Muscle layer of colon (tissue), 2 donors: ENCODE results near the gene MAGI1.
A peak's percentile ranks its signal among the peaks of the same experiment; 100 is the strongest.

ENCODE experiments used
- H3K27ac ChIP-seq: one replicate; pipeline ENCODE4 v1.7.0; 2013; ENCODE audit warnings: low read depth, mild to moderate bottlenecking, low read length, moderate library complexity
- H3K27me3 ChIP-seq, 2 donors: one replicate each; pipeline ENCODE4 v1.7.0; 2013; ENCODE audit warnings: low read length in 2 of 2, mild to moderate bottlenecking in 2 of 2; ENCODE audit not compliant: insufficient read depth in 2 of 2, control insufficient read depth in 1 of 2
- H3K36me3 ChIP-seq: one replicate; pipeline ENCODE4 v1.7.0; 2013; ENCODE audit warnings: mild to moderate bottlenecking, low read length; ENCODE audit not compliant: insufficient read depth
- H3K4me1 ChIP-seq: one replicate; pipeline ENCODE4 v1.7.0; 2013; ENCODE audit warnings: mild to moderate bottlenecking, low read length; ENCODE audit not compliant: insufficient read depth
- H3K4me3 ChIP-seq, 2 donors: one replicate each; pipeline ENCODE4 v1.7.0; 2013; ENCODE audit warnings: low read length in 2 of 2, low read depth in 1 of 2, mild to moderate bottlenecking in 1 of 2, moderate library complexity in 1 of 2
- H3K9ac ChIP-seq: one replicate; pipeline ENCODE4 v1.7.0; 2013; ENCODE audit warnings: low read length
- H3K9me3 ChIP-seq: one replicate; pipeline ENCODE4 v1.7.0; 2013; ENCODE audit warnings: mild to moderate bottlenecking, low read length
- donor health status: abdominal sarcoma.
- donor health status: Adenocarcinoma of cecum.

The MAGI1 gene

DNA sequence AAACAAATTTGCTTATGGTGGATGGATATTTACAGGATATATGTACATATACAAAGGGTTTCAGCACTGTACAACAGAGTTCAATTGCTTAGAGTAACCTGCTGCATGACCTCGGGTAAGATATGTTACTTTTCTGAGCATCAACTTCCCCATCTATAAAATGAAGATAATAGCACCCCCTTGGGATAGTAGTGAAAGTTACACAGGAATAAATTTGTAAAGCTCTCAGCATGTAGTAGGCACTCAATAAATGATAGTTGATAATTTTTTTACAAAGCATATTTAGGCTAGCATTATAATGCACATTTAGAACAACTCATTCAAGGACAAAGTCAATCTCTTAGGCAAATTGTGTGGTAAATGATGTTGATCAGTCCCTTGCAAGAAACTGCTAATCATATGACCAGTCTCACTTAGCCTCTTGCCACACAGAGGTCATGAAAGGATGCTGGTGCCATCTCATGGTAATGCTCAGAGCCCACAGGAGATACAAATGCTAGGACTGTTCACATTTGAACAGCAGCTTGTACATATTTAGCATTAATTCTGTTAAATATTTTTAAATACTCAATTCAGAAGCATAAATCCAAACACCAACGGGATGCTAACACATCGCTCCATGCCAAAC, 123.9 kb downstream of the MAGI1 start:
- no peak overlapping the region for H3K9ac ChIP-seq
- no peaks in the 10 kb centered on the region for H3K4me1 ChIP-seq
- no peaks in the 10 kb centered on the region for H3K36me3 ChIP-seq
- H3K27ac ChIP-seq, result no peak overlapping the region
- H3K4me3 ChIP-seq, result no peak overlapping the region
- no peaks in the 10 kb centered on the region for H3K9me3 ChIP-seq
- H3K27me3 ChIP-seq, result no peaks in the 10 kb centered on the region

DNA sequence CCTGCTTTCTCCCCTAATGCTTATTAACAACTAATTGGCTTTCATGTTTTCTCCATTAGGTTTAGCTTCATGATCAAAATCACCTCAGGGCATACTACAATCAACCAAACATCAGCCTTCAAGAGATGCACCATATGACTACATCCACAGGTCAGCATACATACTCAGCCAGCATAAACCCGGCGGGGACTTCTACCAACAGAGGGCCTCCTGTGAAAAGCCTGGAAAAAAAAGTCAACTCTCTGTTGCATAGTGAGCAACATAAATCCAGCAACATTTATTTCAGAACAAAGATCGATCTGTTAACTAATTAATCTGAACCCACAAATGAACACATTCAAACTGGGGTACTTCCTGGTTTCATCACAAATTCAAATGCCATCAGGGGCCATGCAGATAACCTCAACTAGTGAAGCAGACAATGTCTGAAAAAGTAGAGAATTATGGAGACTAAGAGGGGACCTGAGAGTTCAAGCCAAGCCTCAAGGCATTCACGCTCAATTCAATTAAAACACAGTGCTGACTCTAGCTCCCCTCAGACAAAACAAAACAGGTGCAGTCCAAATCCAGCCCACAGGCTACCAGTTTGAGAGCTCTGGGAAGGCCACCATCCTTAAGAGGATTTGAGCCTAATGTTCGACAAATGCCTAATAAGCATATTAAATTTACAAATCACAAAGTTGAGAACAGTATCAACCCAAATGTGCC, 124.5 kb downstream of the MAGI1 start:
- H3K36me3 ChIP-seq, result no peaks in the 10 kb centered on the region
- no peaks in the 10 kb centered on the region for H3K9me3 ChIP-seq
- no peak overlapping the region for H3K27ac ChIP-seq
- H3K9ac ChIP-seq, result no peak overlapping the region
- H3K27me3 ChIP-seq, result no peaks in the 10 kb centered on the region
- no peaks in the 10 kb centered on the region for H3K4me1 ChIP-seq
- no peak overlapping the region for H3K4me3 ChIP-seq

DNA sequence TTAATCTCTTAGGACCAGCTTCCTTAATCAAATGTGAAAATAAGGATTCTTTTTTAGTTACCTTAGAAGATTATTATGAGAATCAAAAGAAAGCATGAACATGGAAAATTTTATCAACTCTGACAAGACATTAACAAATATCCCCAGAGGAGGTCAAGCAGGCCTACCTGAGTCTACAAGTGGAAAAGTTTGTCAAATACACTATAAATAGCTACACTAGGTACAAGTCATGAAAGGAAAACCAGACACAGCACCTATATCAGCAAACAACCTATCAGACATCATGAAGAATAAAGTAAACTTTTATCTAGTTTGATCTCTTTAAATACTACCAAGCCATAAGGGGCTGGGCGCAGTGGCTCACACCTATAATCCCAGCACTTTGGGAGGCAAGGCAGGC, 126.1 kb downstream of the MAGI1 start:
- H3K4me1 ChIP-seq, result no peaks in the 10 kb centered on the region
- no peak overlapping the region for H3K27ac ChIP-seq
- no peak overlapping the region for H3K9ac ChIP-seq
- no peaks in the 10 kb centered on the region for H3K27me3 ChIP-seq
- no peaks in the 10 kb centered on the region for H3K36me3 ChIP-seq
- no peaks in the 10 kb centered on the region for H3K9me3 ChIP-seq
- H3K4me3 ChIP-seq, result no peak overlapping the region

DNA sequence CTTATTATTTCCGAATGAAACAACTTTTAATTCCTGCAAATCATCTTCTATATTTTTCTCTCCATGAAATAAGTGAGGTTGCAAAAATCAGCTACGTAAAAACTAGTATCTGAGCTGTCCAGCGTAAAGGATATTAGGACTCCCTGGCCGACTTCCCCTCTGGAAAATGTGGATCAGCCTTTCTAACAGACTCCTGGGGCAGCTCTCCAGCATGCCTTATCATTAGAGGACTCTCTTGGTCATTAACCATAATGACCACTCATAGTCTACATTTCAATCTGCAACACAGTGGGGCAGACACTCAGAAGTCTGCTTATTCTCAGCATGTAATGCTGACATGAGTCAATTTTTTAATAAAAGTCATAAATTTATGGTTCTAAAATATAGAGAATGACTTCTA, 130.1 kb downstream of the MAGI1 start:
- H3K9me3 ChIP-seq, result no peaks in the 10 kb centered on the region
- H3K36me3 ChIP-seq, result no peaks in the 10 kb centered on the region
- H3K27me3 ChIP-seq, result no peaks in the 10 kb centered on the region

DNA sequence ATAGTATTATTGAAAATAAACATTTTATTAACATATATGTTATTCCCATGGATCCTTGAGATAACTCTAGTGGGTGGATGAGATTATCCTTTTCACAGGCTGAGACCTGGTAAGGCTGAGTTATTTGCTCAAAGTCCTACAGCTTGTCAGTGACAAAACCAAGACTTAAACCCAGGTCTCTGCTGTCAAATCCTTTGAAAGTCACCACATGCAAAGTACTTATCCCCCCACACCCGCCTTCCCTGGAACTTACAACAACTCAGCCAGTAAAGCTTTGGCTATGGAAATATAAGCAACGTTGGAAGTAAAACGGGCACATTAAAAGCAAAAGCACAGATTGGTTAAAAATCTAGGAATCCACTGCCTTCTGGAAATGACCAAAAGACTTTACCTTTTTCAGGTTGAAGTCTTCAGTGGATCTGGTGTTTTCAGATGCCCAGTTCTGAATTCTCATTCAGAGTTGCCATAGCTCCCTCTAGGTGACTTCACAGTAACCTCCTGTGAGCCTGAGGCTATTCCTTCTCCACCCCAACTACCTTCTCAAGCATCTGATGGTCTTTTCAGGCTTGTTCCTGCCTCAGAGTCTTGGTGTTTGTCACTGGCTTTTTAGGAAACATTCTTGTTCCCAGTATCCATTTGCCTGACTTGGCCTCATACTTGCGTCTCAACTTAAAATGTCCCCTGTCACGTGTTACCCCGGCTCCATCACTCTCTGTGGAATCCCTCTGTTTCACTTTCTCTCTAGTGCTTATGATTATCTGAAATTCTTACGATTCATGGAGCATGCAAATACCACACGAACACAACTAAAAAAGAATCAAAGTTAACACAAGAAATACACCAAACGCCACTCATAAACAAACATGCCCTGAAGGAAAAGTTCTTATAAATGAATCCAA, 131.2 kb downstream of the MAGI1 start:
- Histone ChIP-seq H3K9me3 (no peaks in the 10 kb centered on the region), H3K36me3 (no peaks in the 10 kb centered on the region), H3K27me3 (no peaks in the 10 kb centered on the region), H3K27ac (no peak overlapping the region), H3K9ac (no peak overlapping the region), H3K4me1 (peaks cover 5% of the 10 kb centered on the region), H3K4me3 (no peak overlapping the region)

More for the DNA sequence above, 130.1 kb downstream of the MAGI1 start:
- Histone ChIP-seq H3K27ac (no peak overlapping the region), H3K9ac (no peak overlapping the region), H3K4me3 (no peak overlapping the region), H3K4me1 (no peaks in the 10 kb centered on the region)

DNA sequence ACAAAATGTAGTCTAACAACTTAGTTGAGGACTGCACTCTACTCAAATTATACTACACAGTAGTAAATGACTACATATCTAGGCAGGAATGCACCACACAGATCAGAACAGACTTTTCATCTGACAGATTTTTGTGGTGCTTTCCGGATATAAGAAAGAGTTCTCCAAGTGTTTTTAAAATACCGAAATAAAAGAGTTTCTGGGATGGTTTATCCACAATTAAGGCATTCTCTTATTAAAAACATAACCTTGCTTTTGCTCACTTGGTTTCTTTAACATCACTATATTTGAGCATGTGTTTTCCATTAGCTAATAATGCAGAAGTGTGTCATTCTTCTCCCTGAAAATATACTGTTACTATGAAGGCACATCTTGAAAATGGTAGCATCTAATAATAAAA, 132.9 kb downstream of the MAGI1 start:
- Histone ChIP-seq H3K9ac (no peak overlapping the region), H3K9me3 (no peaks in the 10 kb centered on the region)

DNA sequence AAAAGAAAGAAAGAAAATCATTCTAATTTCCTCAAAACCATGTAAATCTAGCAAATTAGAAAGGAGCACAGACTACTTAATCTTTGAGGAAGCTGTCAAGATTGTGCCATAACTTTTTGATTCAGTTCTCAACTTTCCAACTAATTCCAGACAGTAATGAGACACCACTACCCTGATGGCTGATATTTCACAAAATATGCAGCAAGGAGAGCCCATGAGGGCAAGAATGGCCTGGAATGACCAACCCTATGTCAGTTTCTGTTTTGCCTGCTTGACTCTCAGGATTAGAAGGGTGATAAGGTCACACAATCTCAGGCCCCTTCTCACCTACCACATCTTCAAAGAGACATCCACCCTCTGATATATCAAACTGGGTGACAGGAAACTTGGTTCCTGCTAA, 134.7 kb downstream of the MAGI1 start:
- H3K36me3 ChIP-seq, result no peaks in the 10 kb centered on the region

More for the DNA sequence above, 132.9 kb downstream of the MAGI1 start:
- no peak overlapping the region for H3K27ac ChIP-seq
- no peak overlapping the region for H3K4me3 ChIP-seq
- H3K36me3 ChIP-seq, result no peaks in the 10 kb centered on the region
- H3K27me3 ChIP-seq, result no peaks in the 10 kb centered on the region
- H3K4me1 ChIP-seq, result peaks cover 12% of the 10 kb centered on the region

DNA sequence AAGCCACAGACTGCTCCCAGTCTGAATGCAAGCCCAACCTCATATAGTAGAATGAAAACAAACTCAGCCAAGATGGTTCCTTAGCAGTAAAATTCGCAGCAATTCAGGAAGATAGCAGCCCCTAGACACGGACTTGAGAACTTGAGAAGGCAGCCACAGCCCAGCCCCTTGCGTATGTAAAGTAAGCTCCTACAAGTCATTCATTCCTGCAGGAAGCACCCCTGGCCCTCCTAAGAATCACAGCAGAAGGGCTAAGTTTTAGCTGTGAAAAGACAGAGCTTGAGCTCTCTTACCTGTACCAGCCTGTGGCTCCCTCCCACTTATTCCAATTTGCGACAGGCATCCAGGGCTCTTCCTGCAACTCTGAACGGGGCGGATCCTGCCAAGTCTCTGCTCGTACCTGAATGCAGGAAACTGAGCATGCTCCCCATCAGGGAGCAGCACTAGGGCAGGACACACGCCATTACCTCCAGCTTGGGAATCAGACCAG, 136.4 kb downstream of the MAGI1 start:
- Histone ChIP-seq H3K36me3 (no peaks in the 10 kb centered on the region), H3K4me3 (peak overlapping the region in 1 of 2 donors; percentile 41), H3K27ac (no peak overlapping the region), H3K4me1 (peaks cover 12% of the 10 kb centered on the region), H3K9me3 (no peaks in the 10 kb centered on the region), H3K9ac (no peak overlapping the region), H3K27me3 (no peaks in the 10 kb centered on the region)

More for the DNA sequence above, 134.7 kb downstream of the MAGI1 start:
- H3K27me3 ChIP-seq, result no peaks in the 10 kb centered on the region
- no peak overlapping the region for H3K27ac ChIP-seq
- peaks cover 12% of the 10 kb centered on the region for H3K4me1 ChIP-seq
- no peaks in the 10 kb centered on the region for H3K9me3 ChIP-seq
- H3K9ac ChIP-seq, result no peak overlapping the region
- no peak overlapping the region for H3K4me3 ChIP-seq

DNA sequence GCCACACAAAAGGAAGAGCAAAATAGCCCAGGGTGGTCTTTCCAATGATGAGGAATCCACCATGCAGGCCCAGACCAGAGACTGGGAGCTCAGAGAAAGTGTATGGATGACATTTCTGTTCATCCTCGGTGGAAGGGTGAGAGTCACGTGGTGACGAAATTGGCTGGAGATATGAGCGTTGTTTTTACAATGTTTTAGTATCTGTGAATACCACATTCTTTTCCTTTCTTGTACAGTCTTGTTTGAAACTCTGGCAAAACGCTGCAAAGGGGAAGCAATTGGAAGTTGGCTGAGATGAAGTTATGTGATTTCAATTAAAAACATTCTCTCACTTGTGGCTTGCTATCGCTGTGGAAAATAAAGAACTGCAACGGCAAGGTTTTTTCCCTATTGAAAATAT, 137.5 kb downstream of the MAGI1 start:
- H3K9ac ChIP-seq, result no peak overlapping the region
- peaks cover 12% of the 10 kb centered on the region for H3K4me1 ChIP-seq
- H3K9me3 ChIP-seq, result no peaks in the 10 kb centered on the region
- no peaks in the 10 kb centered on the region for H3K36me3 ChIP-seq
- H3K4me3 ChIP-seq, result peak overlapping the region; percentile 0 to 35
- no peak overlapping the region for H3K27ac ChIP-seq
- no peaks in the 10 kb centered on the region for H3K27me3 ChIP-seq

DNA sequence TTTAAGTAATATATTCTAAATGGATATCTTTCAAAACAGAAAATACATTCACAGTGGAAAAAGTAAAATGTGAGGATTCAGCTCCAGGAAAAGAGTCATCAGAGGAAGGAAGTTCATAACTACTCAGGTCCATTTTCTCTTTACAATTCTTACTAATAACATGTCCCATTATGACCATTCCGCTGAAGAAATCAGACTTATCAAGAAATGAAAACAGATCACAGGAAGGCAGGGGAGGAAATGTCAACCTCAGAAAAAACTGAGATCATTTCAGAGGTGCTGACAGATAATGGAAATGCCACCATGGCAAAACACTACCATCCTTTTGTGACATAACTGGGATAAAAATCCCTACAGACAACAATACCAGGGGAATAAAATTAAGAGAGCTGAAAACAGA, 139.5 kb downstream of the MAGI1 start:
- Histone ChIP-seq H3K4me1 (peaks cover 17% of the 10 kb centered on the region), H3K9me3 (no peaks in the 10 kb centered on the region), H3K27me3 (no peaks in the 10 kb centered on the region), H3K4me3 (no peak overlapping the region), H3K27ac (no peak overlapping the region), H3K36me3 (no peaks in the 10 kb centered on the region), H3K9ac (no peak overlapping the region)

DNA sequence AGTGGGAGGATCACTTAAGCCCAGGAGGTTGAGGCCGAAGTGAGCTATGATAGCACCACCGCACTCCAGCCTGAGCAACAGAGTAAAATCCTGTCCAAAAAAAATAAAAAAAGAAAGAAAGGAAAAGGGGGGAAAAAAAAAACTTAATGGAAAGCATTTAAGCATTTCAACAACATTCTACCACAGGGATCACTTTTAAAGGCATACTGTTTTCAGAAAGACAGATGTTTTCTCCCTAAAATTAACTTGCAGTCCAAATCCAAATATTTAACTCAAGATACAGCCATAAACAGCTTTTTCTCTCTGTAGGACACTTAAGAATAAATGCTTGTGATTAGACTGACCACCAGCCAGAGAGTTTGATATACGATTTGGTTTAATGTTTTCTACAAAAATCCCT, 141.0 kb downstream of the MAGI1 start:
- Histone ChIP-seq H3K4me3 (no peak overlapping the region), H3K9me3 (no peaks in the 10 kb centered on the region), H3K36me3 (no peaks in the 10 kb centered on the region), H3K4me1 (peaks cover 15% of the 10 kb centered on the region), H3K27ac (no peak overlapping the region), H3K27me3 (no peaks in the 10 kb centered on the region), H3K9ac (no peak overlapping the region)
